Measurements from ENCODE around the gene PACC1.
"Not testable (repeated sequence)": the region's sequence is repeated elsewhere in the genome, so short reads cannot be mapped to it uniquely, and the experiment has no call there.

GRCh38 chr1:212395678-212396437 lies 18.8 kb downstream of the PACC1 start:
- TF ChIP-seq, protein P1, sequence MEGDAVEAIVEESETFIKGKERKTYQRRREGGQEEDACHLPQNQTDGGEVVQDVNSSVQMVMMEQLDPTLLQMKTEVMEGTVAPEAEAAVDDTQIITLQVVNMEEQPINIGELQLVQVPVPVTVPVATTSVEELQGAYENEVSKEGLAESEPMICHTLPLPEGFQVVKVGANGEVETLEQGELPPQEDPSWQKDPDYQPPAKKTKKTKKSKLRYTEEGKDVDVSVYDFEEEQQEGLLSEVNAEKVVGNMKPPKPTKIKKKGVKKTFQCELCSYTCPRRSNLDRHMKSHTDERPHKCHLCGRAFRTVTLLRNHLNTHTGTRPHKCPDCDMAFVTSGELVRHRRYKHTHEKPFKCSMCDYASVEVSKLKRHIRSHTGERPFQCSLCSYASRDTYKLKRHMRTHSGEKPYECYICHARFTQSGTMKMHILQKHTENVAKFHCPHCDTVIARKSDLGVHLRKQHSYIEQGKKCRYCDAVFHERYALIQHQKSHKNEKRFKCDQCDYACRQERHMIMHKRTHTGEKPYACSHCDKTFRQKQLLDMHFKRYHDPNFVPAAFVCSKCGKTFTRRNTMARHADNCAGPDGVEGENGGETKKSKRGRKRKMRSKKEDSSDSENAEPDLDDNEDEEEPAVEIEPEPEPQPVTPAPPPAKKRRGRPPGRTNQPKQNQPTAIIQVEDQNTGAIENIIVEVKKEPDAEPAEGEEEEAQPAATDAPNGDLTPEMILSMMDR (IDR thresholded peaks at IDR 0.05) = not testable (repeated sequence)
- not testable (repeated sequence) for TF ChIP-seq POLR2A (IDR thresholded peaks at IDR 0.05)
